K562 (cell line): ENCODE data around the gene NMT1. TPM values are rescaled to one million over a fixed set of nuclear protein-coding genes. Genes with fewer than 3 reads are reported as not detected.

Experiments used
- ATAC-seq: fragments of 200-7000 bp; cut with Tn5 transposase; 3 replicates; pipeline ENCODE4 v1.9.1; 2020; ENCODE audit warnings: moderate library complexity
- BruUV-seq: library from RNA; stranded (reverse); fragments of 400-500 nt; replicated peaks from 2 replicates; lab custom pipeline; 2021; lab: Mats Ljungman, UMichigan
- CTCF ChIA-PET: fragments of 300-600 bp; formaldehyde crosslinking; extraction: SDS; loops from one replicate; lab custom pipeline; 2021; ENCODE audit warnings: low intra/inter-chr PET ratio; lab: Yijun Ruan, JAX
- POLR2A ChIA-PET: fragments of 300-600, 350-650 bp; sonication (Branson Sonifier 250); formaldehyde crosslinking; extraction: SDS; loops from one replicate; lab custom pipeline; 2021; ENCODE audit warnings: antibody characterized with exemption, inconsistent platforms; lab: Yijun Ruan, JAX
- DNase-seq, 4 experiments: peaks; one replicate each; pipeline versions ENCODE4 v3.0.0 to v3.0.0-alpha.2; 2011 to 2018; ENCODE audit warnings: low spot score in 3 of 4, mixed read lengths in 3 of 4; ENCODE audit errors: extremely low read depth in 1 of 4
- FAIRE-seq: peaks from 2 replicates; lab custom pipeline; 2011; peaks lifted over from hg19 to GRCh38; lab: Jason Lieb, UNC
- H2AFZ ChIP-seq: 2 replicates; pipeline ENCODE4 v1.6.0; 2011; ENCODE audit warnings: low read depth, low read length, control low read depth, inconsistent platforms
- H3K27ac ChIP-seq: fragments of 200-600 bp; 3 replicates; pipeline ENCODE4 v1.8.0; 2011; ENCODE audit warnings: low read depth, mild to moderate bottlenecking, control low read depth, inconsistent platforms, low read length, moderate library complexity, mixed read lengths; ENCODE audit errors: extremely low read depth
- H3K27me3 ChIP-seq, 2 experiments: fragments of 300-600 bp in 1 of 2; 2 replicates in 1 of 2; 3 replicates in 1 of 2; pipeline versions ENCODE4 v1.6.0 to v1.8.0; 2011; ENCODE audit warnings: inconsistent platforms in 2 of 2, low read length in 2 of 2, mild to moderate bottlenecking in 1 of 2, mixed read lengths in 1 of 2, moderate library complexity in 1 of 2; ENCODE audit not compliant: control insufficient read depth in 2 of 2, insufficient read depth in 2 of 2
- H3K36me3 ChIP-seq: fragments of 300-600 bp; 3 replicates; pipeline ENCODE4 v1.8.0; 2011; ENCODE audit warnings: mild to moderate bottlenecking, low read length, inconsistent platforms; ENCODE audit not compliant: control insufficient read depth, insufficient read depth
- H3K4me1 ChIP-seq, 2 experiments: fragments of 200-600 bp in 1 of 2; replicated peaks in 1 of 2; 2 replicates in 1 of 2; 3 replicates in 1 of 2; pipeline versions ENCODE4 v1.5.1 to v1.8.0; 2011; ENCODE audit warnings: inconsistent platforms in 2 of 2, low read length in 2 of 2, mild to moderate bottlenecking in 1 of 2, mixed read lengths in 1 of 2, moderate library complexity in 1 of 2; ENCODE audit not compliant: control insufficient read depth in 2 of 2, insufficient read depth in 2 of 2
- H3K4me2 ChIP-seq: 2 replicates; pipeline ENCODE4 v1.6.1; 2011; ENCODE audit warnings: low read length, control low read depth, inconsistent platforms, mixed read lengths; ENCODE audit not compliant: insufficient read depth
- H3K4me3 ChIP-seq: fragments of 200-600 bp; sonication (generic), shearing (Covaris generic); 2 replicates; pipeline ENCODE4 v1.5.1; 2016; ENCODE audit warnings: control low read depth, inconsistent platforms
- H3K79me2 ChIP-seq: fragments of 200-600 bp; 3 replicates; pipeline ENCODE4 v1.8.0; 2011; ENCODE audit warnings: low read length, inconsistent platforms; ENCODE audit not compliant: control insufficient read depth, insufficient read depth
- H3K9ac ChIP-seq, 2 experiments: 2 replicates each; pipeline versions ENCODE4 v1.6.0 to v1.6.1; 2011; ENCODE audit warnings: low read depth in 2 of 2, low read length in 2 of 2, control low read depth in 1 of 2, inconsistent platforms in 1 of 2, mild to moderate bottlenecking in 1 of 2, mixed read lengths in 1 of 2; ENCODE audit not compliant: insufficient read depth in 1 of 2
- H3K9me1 ChIP-seq: one replicate; pipeline ENCODE4 v1.6.0; 2011; ENCODE audit warnings: inconsistent platforms, mild to moderate bottlenecking, low read length, moderate library complexity; ENCODE audit not compliant: control insufficient read depth, insufficient read depth
- H3K9me3 ChIP-seq: replicated peaks from 2 replicates; pipeline ENCODE4 v1.5.1; 2011; ENCODE audit warnings: low read depth, low read length, inconsistent platforms; ENCODE audit not compliant: control insufficient read depth, insufficient read depth
- H4K20me1 ChIP-seq: replicated peaks from 2 replicates; pipeline ENCODE4 v1.6.1; 2011; ENCODE audit warnings: low read length, inconsistent platforms, mixed read lengths; ENCODE audit not compliant: control insufficient read depth, insufficient read depth
- BHLHE40 ChIP-seq: IDR thresholded peaks from 2 replicates; pipeline ENCODE4 v1.6.1; 2011; ENCODE audit warnings: low read length, improper control_type of control experiment
- CTCF ChIP-seq, 3 experiments: IDR thresholded peaks in 2 of 3; conservative IDR thresholded peaks in 1 of 3; 2 replicates each; pipeline ENCODE4 v1.5.1; 2011 to 2012; ENCODE audit warnings: low read length in 3 of 3, mild to moderate bottlenecking in 3 of 3, control low read depth in 2 of 3, improper control_type of control experiment in 1 of 3, inconsistent platforms in 1 of 3, low read depth in 1 of 3, mixed read lengths in 1 of 3, moderate library complexity in 1 of 3; ENCODE audit not compliant: insufficient read depth in 2 of 3
- DLX4 ChIP-seq: fragments of 250-450 bp; sonication (Bioruptor Pico); IDR thresholded peaks from 2 replicates; pipeline ENCODE4 v1.6.1; 2021; ENCODE audit warnings: mild to moderate bottlenecking
- E2F8 ChIP-seq: fragments of 450-650 bp; IDR thresholded peaks from 2 replicates; pipeline ENCODE4 v1.7.1; 2018; ENCODE audit warnings: mild to moderate bottlenecking, low read depth; ENCODE audit not compliant: partially characterized antibody
- ELK1 ChIP-seq: sonication (generic); formaldehyde crosslinking; IDR thresholded peaks from 2 replicates; pipeline ENCODE4 v1.8.1; 2022; ENCODE audit warnings: missing genetic modification reagents
- FOXK1 ChIP-seq: sonication (generic); formaldehyde crosslinking; IDR thresholded peaks from 2 replicates; pipeline ENCODE4 v1.8.0; 2022; ENCODE audit warnings: missing genetic modification reagents, mild to moderate bottlenecking, borderline replicate concordance
- GTF2E2 ChIP-seq: fragments of 200-800 bp; sonication (Bioruptor generic); IDR thresholded peaks from 2 replicates; pipeline ENCODE4 v1.6.1; 2016; ENCODE audit warnings: missing genetic modification characterization, missing compliant biosample characterization
- KAT2B ChIP-seq: IDR thresholded peaks from one replicate; pipeline ENCODE4 v1.6.1; 2012; ENCODE audit warnings: low read depth, mild to moderate bottlenecking, control low read depth, inconsistent platforms, low read length, moderate library complexity
- POLR2A ChIP-seq: fragments of 450-650 bp; conservative IDR thresholded peaks from 2 replicates; pipeline ENCODE4 v1.6.1; 2016
- SRSF9 ChIP-seq: fragments of 200-400 bp; formaldehyde crosslinking; IDR thresholded peaks from 2 replicates; pipeline ENCODE4 v1.6.1; 2017; ENCODE audit warnings: low read depth, low read length, borderline replicate concordance
- TRIM25 ChIP-seq: fragments of 450-650 bp; IDR thresholded peaks from 2 replicates; pipeline ENCODE4 v1.7.0; 2016; ENCODE audit warnings: borderline replicate concordance
- ZC3H8 ChIP-seq: fragments of 450-650 bp; IDR thresholded peaks from 2 replicates; pipeline ENCODE4 v1.6.1; 2017
- ZNF384 ChIP-seq: IDR thresholded peaks from 2 replicates; pipeline ENCODE4 v1.6.1; 2012; ENCODE audit warnings: low read depth, low read length, improper control_type of control experiment
- WGBS: fragments of 100-300 bp; shearing (Covaris generic); methylation state at CpG from one replicate; pipeline ENCODE4 v1.1.6; 2016; ENCODE audit warnings: low coverage, mixed read lengths; ENCODE audit not compliant: insufficient coverage; ENCODE audit errors: missing lambda C conversion rate; 5-methylcytosine and 5-hydroxymethylcytosine counted together
- in situ Hi-C: fragments of 300-500 bp; cut with MboI; formaldehyde crosslinking; loops from 4 replicates; pipeline ENCODE4 v1.15.0; 2018; ENCODE audit warnings: inconsistent platforms, mixed read lengths
- intact Hi-C: fragments of 100-400 bp; cut with micrococcal nuclease; formaldehyde crosslinking; loops from 2 replicates; pipeline ENCODE4 v1.14.2; 2022
- polyA plus RNA-seq, 8 experiments: library from polyadenylated mRNA; depleted of rRNA in 4 of 8; stranded (reverse) in 5 of 8; unstranded in 3 of 8; fragments of >200 nt; fragmentation: Nextera tagmentation in 2 of 8; fragmentation: Illumina TruSeq in 1 of 8; extraction: Ambion mirVana in 2 of 8; extraction: Trizol in 1 of 8; gene quantifications; 2 replicates each; pipeline versions ENCODE4 v1.2.1 to v1.2.3, GENCODE V29; 2011 to 2014; ENCODE audit warnings: inconsistent platforms in 1 of 8, missing spikeins in 1 of 8
- total RNA-seq, 7 experiments: library from RNA; depleted of rRNA in 6 of 7; stranded (reverse); fragments of >200 nt in 6 of 7; fragmentation: Illumina TruSeq in 2 of 7; extraction: Trizol in 2 of 7; gene quantifications; 2 replicates each; pipeline versions ENCODE4 v1.2.1 to v1.2.3, GENCODE V29; 2011 to 2021; ENCODE audit warnings: low replicate concordance in 1 of 7

NMT1 gene
- total and polyA plus RNA-seq, 9 of the 15 experiments (the other 6 are each of a cell fraction or from before 2014, with no cell fraction given) = 86.7 to 569 (median 213) TPM

GRCh38 chr17:45137561-45138305 is 76.6 kb downstream of the NMT1 start:
- WGBS = 39% methylated on average over 11 of the region's 11 CpGs
- POLR2A ChIA-PET = interaction anchor here (1.0 to 7.1 kb wide), 3 partner anchors 12 to 88 kb away, joined by 3 to 119 read pairs (median 3); partner anchors contain the start of gene HEXIM1
- Histone ChIP-seq H3K27ac (no peak overlapping the region), H3K9ac (peak overlapping the region in 1 of 2 experiments; percentile 65; a peak in 1 of 4 replicates), H3K4me3 (no peak overlapping the region), H3K27me3 (no peaks in the 10 kb centered on the region), H3K9me3 (no peaks in the 10 kb centered on the region; the same call in 1 of the 2 replicates), H3K36me3 (no peaks in the 10 kb centered on the region), H3K4me2 (no peak overlapping the region), H2AFZ (no peak overlapping the region), H3K79me2 (peaks cover 7% of the 10 kb centered on the region; the same call in 1 of the 3 replicates), H4K20me1 (no peaks in the 10 kb centered on the region), H3K9me1 (no peaks in the 10 kb centered on the region), H3K4me1 (peaks cover 7 to 30% of the 10 kb centered on the region in 2 experiments)
- no peak for DNase-seq
- TF ChIP-seq SRSF9 (no peak), BHLHE40 (no peak), POLR2A (no peak), KAT2B (no peak), DLX4 (CRISPR knock-in tag) (no peak), ELK1 (no peak), ZNF384 (no peak), ZC3H8 (no peak), E2F8 (no peak), CTCF (IDR thresholded peaks at IDR 0.05 in 2 of 3, conservative IDR thresholded peaks at IDR 0.05 in 1 of 3; ENCODE audit: insufficient read depth in 2 of 3, low read depth in 1 of 3, low read length in 3 of 3) (no peak), GTF2E2 (tag) (no peak), FOXK1 (no peak), TRIM25 (no peak)
- CTCF ChIA-PET = interaction anchor here (0.7 kb wide), 1 partner anchor 60 kb away, joined by 5 read pairs; no protein-coding TSS in a partner anchor
- FAIRE-seq = no peak
- no peak for ATAC-seq
- in situ Hi-C loops (loop anchor here (5.0 kb wide), 1 partner anchor 60 kb away; no protein-coding TSS in a partner anchor), intact Hi-C loops (loop anchor here (5.0 kb wide), 1 partner anchor 250 kb away; no protein-coding TSS in a partner anchor)
- BruUV-seq = no TSS peak
